Activated CD4-positive, alpha-beta memory T cell treated with anti-CD3 and anti-CD28 coated beads, Interleukin-2, amount 10 ng/mL, durations not matched to agents 7 days and 5 days (primary cell): ENCODE data around the gene DRC7. TPM values are rescaled to one million over a fixed set of nuclear protein-coding genes. Genes with fewer than 3 reads are reported as not detected.
A peak's percentile ranks its signal among the peaks of the same experiment; 100 is the strongest.

ENCODE experiments used
- CTCF ChIA-PET: fragments of 350-600 bp; sonication (Branson Sonifier 250); formaldehyde crosslinking; loops from one replicate; lab custom pipeline; 2021; ENCODE audit warnings: antibody characterized with exemption, inconsistent platforms; lab: Charles Lee
- POLR2A ChIA-PET: fragments of 350-600 bp; sonication (Branson Sonifier 250); formaldehyde crosslinking; loops from one replicate; lab custom pipeline; 2021; ENCODE audit warnings: antibody characterized with exemption; lab: Charles Lee
- DNase-seq: peaks from one replicate; pipeline ENCODE4 v3.0.0-alpha.2; 2020
- H3K27ac Mint-ChIP-seq: one replicate; pipeline ENCODE4 v1.8.0; 2021; ENCODE audit warnings: mild to moderate bottlenecking, mixed read lengths
- H3K27me3 Mint-ChIP-seq: one replicate; pipeline ENCODE4 v1.8.0; 2021; ENCODE audit warnings: mixed read lengths
- H3K36me3 Mint-ChIP-seq: one replicate; pipeline ENCODE4 v1.8.0; 2021; ENCODE audit warnings: low read depth, mixed read lengths
- H3K4me1 Mint-ChIP-seq: one replicate; pipeline ENCODE4 v1.8.0; 2021; ENCODE audit warnings: mixed read lengths
- H3K4me3 Mint-ChIP-seq: one replicate; pipeline ENCODE4 v1.8.0; 2021; ENCODE audit warnings: mild to moderate bottlenecking, mixed read lengths
- H3K9me3 Mint-ChIP-seq: one replicate; pipeline ENCODE4 v1.8.0; 2021; ENCODE audit warnings: mixed read lengths
- total RNA-seq, 2 experiments: library from RNA; stranded (reverse); gene quantifications; one replicate each; pipeline ENCODE4 v1.2.3, GENCODE V29; 2021

The DRC7 gene
- total RNA-seq: not detected

- H3K27ac Mint-ChIP-seq: peak within 1 kb of the TSS; percentile 7
- CTCF ChIA-PET: no interaction called here
- no peaks in the 10 kb centered on the region for H3K9me3 Mint-ChIP-seq
- H3K4me3 Mint-ChIP-seq: no peak within 1 kb of the TSS
- DNase-seq: peak; percentile 32
- POLR2A ChIA-PET: no interaction called here
- H3K27me3 Mint-ChIP-seq: peaks cover 15% of the 10 kb centered on the region
- no peaks in the 10 kb centered on the region for H3K36me3 Mint-ChIP-seq
- peaks cover 25% of the 10 kb centered on the region for H3K4me1 Mint-ChIP-seq
Observed at GRCh38 chr16:57694725-57695679, at the start of gene DRC7. TSS of gene DRC7 (plus strand) at chr16:57694806. CDS start at chr16:57697950, 3,144 bp downstream.

- Mint-ChIP-seq H3K27me3 (peaks cover 7% of the 10 kb centered on the region), H3K27ac (no peak overlapping the region), H3K4me3 (no peak overlapping the region), H3K36me3 (no peaks in the 10 kb centered on the region), H3K9me3 (no peaks in the 10 kb centered on the region), H3K4me1 (peaks cover 28% of the 10 kb centered on the region)
- POLR2A ChIA-PET: no interaction called here
- DNase-seq: no peak
- CTCF ChIA-PET: interaction anchor here (0.8 to 6.4 kb wide), 2 partner anchors 43 to 67 kb away, joined by 3 to 189 read pairs; no protein-coding TSS in a partner anchor
Observed at GRCh38 chr16:57645169-57645568, 49.4 kb upstream of the DRC7 start.

GRCh38 chr16:57645691-57646387 is 48.8 kb upstream of the DRC7 start:
- Mint-ChIP-seq H3K4me1 (peaks cover 28% of the 10 kb centered on the region), H3K27me3 (no peaks in the 10 kb centered on the region), H3K9me3 (no peaks in the 10 kb centered on the region), H3K27ac (no peak overlapping the region), H3K4me3 (no peak overlapping the region), H3K36me3 (no peaks in the 10 kb centered on the region)
- no peak for DNase-seq
- POLR2A ChIA-PET: interaction anchor here (3.6 kb wide), 1 partner anchor 36 kb away, joined by 18 read pairs; no protein-coding TSS in a partner anchor
- CTCF ChIA-PET: interaction anchor here (0.8 to 7.6 kb wide), 5 partner anchors 24 to 67 kb away, joined by 3 to 189 read pairs (median 83); no protein-coding TSS in a partner anchor

- no peak for DNase-seq
- CTCF ChIA-PET: interaction anchor here (1.3 to 7.6 kb wide), 6 partner anchors 9 to 68 kb away, joined by 7 to 189 read pairs (median 80); no protein-coding TSS in a partner anchor
- no peaks in the 10 kb centered on the region for H3K36me3 Mint-ChIP-seq
- H3K9me3 Mint-ChIP-seq: no peaks in the 10 kb centered on the region
- H3K27ac Mint-ChIP-seq: peak overlapping the region; percentile 23
- H3K4me3 Mint-ChIP-seq: no peak overlapping the region
- POLR2A ChIA-PET: interaction anchor here (1.5 to 3.6 kb wide), 5 partner anchors 9 to 55 kb away, joined by 4 to 18 read pairs (median 11); no protein-coding TSS in a partner anchor
- no peaks in the 10 kb centered on the region for H3K27me3 Mint-ChIP-seq
- H3K4me1 Mint-ChIP-seq: peaks cover 33% of the 10 kb centered on the region
Observed at GRCh38 chr16:57646388-57647039, 48.1 kb upstream of the DRC7 start.

- no peaks in the 10 kb centered on the region for H3K9me3 Mint-ChIP-seq
- peak overlapping the region; percentile 47 for H3K27ac Mint-ChIP-seq
- DNase-seq: no peak
- H3K27me3 Mint-ChIP-seq: no peaks in the 10 kb centered on the region
- no peaks in the 10 kb centered on the region for H3K36me3 Mint-ChIP-seq
- POLR2A ChIA-PET: interaction anchor here (1.0 to 3.6 kb wide), 8 partner anchors 10 to 110 kb away, joined by 3 to 25 read pairs (median 8); partner anchors contain the start of gene CCDC102A
- H3K4me3 Mint-ChIP-seq: no peak overlapping the region
- CTCF ChIA-PET: interaction anchor here (0.8 to 7.6 kb wide), 15 partner anchors 10 to 347 kb away, joined by 3 to 189 read pairs (median 7); partner anchors contain the start of gene KATNB1
- peaks cover 41% of the 10 kb centered on the region for H3K4me1 Mint-ChIP-seq
Observed at GRCh38 chr16:57647136-57647875, 47.3 kb upstream of the DRC7 start.

- ChIA-PET POLR2A (interaction anchor here (1.0 to 3.6 kb wide), 9 partner anchors 10 to 186 kb away, joined by 3 to 25 read pairs (median 6); partner anchors contain the start of gene CCDC102A), CTCF (interaction anchor here (0.8 to 7.6 kb wide), 19 partner anchors 10 to 251 kb away, joined by 3 to 189 read pairs (median 5); partner anchors contain the start of genes ADGRG1 and KATNB1)
- H3K27me3 Mint-ChIP-seq: no peaks in the 10 kb centered on the region
- no peak for DNase-seq
- H3K36me3 Mint-ChIP-seq: no peaks in the 10 kb centered on the region
- peaks cover 41% of the 10 kb centered on the region for H3K4me1 Mint-ChIP-seq
- H3K9me3 Mint-ChIP-seq: no peaks in the 10 kb centered on the region
- no peak overlapping the region for H3K4me3 Mint-ChIP-seq
- peak overlapping the region; percentile 47 for H3K27ac Mint-ChIP-seq
Observed at GRCh38 chr16:57648125-57648524, 46.5 kb upstream of the DRC7 start.

- ChIA-PET CTCF (interaction anchor here (0.5 to 7.6 kb wide), 26 partner anchors 11 to 250 kb away, joined by 3 to 189 read pairs (median 4); partner anchors contain the start of genes ADGRG1, ADGRG5, CIAPIN1 and COQ9), POLR2A (interaction anchor here (1.0 to 3.6 kb wide), 8 partner anchors 11 to 187 kb away, joined by 3 to 25 read pairs (median 8); partner anchors contain the start of gene CCDC102A)
- H3K36me3 Mint-ChIP-seq: no peaks in the 10 kb centered on the region
- H3K9me3 Mint-ChIP-seq: no peaks in the 10 kb centered on the region
- peak; percentile 92 for DNase-seq
- peaks cover 39% of the 10 kb centered on the region for H3K4me1 Mint-ChIP-seq
- no peaks in the 10 kb centered on the region for H3K27me3 Mint-ChIP-seq
- H3K27ac Mint-ChIP-seq: peak overlapping the region; percentile 56
- no peak overlapping the region for H3K4me3 Mint-ChIP-seq
Observed at GRCh38 chr16:57648581-57649442, 45.8 kb upstream of the DRC7 start.

GRCh38 chr16:57649443-57649751 is 45.2 kb upstream of the DRC7 start:
- H3K4me3 Mint-ChIP-seq: no peak overlapping the region
- H3K36me3 Mint-ChIP-seq: no peaks in the 10 kb centered on the region
- DNase-seq: no peak
- H3K9me3 Mint-ChIP-seq: no peaks in the 10 kb centered on the region
- H3K27ac Mint-ChIP-seq: no peak overlapping the region
- CTCF ChIA-PET: interaction anchor here (0.7 to 7.6 kb wide), 14 partner anchors 12 to 249 kb away, joined by 3 to 189 read pairs (median 6); partner anchors contain the start of genes ADGRG5, CIAPIN1, COQ9 and KATNB1
- no peaks in the 10 kb centered on the region for H3K27me3 Mint-ChIP-seq
- POLR2A ChIA-PET: interaction anchor here (1.0 to 3.6 kb wide), 4 partner anchors 15 to 188 kb away, joined by 3 to 25 read pairs (median 10); no protein-coding TSS in a partner anchor
- peaks cover 39% of the 10 kb centered on the region for H3K4me1 Mint-ChIP-seq

GRCh38 chr16:57649846-57650245 is 44.8 kb upstream of the DRC7 start:
- no peaks in the 10 kb centered on the region for H3K27me3 Mint-ChIP-seq
- POLR2A ChIA-PET: interaction anchor here (1.5 to 2.9 kb wide), 2 partner anchors 14 to 73 kb away, joined by 3 to 25 read pairs; no protein-coding TSS in a partner anchor
- no peak overlapping the region for H3K27ac Mint-ChIP-seq
- no peak overlapping the region for H3K4me3 Mint-ChIP-seq
- CTCF ChIA-PET: interaction anchor here (0.7 to 7.6 kb wide), 14 partner anchors 12 to 249 kb away, joined by 3 to 189 read pairs (median 6); partner anchors contain the start of genes ADGRG5, CIAPIN1, COQ9 and KATNB1
- DNase-seq: no peak
- peaks cover 39% of the 10 kb centered on the region for H3K4me1 Mint-ChIP-seq
- H3K36me3 Mint-ChIP-seq: no peaks in the 10 kb centered on the region
- H3K9me3 Mint-ChIP-seq: no peaks in the 10 kb centered on the region
